Fibroblast of the aortic adventitia (primary cell): ENCODE measurements around the gene SLC38A10. TPM values are rescaled to one million over a fixed set of nuclear protein-coding genes. Genes with fewer than 3 reads are reported as not detected.

ENCODE experiments used
- DNase-seq: peaks from one replicate; pipeline ENCODE4 v3.0.0-alpha.2; 2010; ENCODE audit warnings: low read depth
- H3K4me3 ChIP-seq: 2 replicates; pipeline ENCODE4 v1.5.1; 2011; ENCODE audit warnings: low read depth, mild to moderate bottlenecking, control low read depth, low read length, moderate library complexity
- CTCF ChIP-seq: IDR thresholded peaks from 2 replicates; pipeline ENCODE4 v1.5.1; 2011; ENCODE audit warnings: mild to moderate bottlenecking, low read length, control low read depth, inconsistent platforms; ENCODE audit not compliant: insufficient read depth
- total RNA-seq: library from RNA; depleted of rRNA; stranded (reverse); fragments of >200 nt; gene quantifications from 2 replicates; pipeline ENCODE4 v1.2.3, GENCODE V29; 2012; ENCODE audit warnings: low replicate concordance

Gene SLC38A10
- total RNA-seq, 1 donor, result 49.5 TPM

- H3K4me3 ChIP-seq, result no peak overlapping the region
- TF ChIP-seq CTCF, result no peak
- no peak for DNase-seq
Observed at GRCh38 chr17:81330884-81331245, 35.8 kb upstream of the SLC38A10 start.

GRCh38 chr17:81329927-81330883 is 35.1 kb upstream of the SLC38A10 start:
- TF ChIP-seq CTCF, result no peak
- H3K4me3 ChIP-seq, result no peak overlapping the region
- DNase-seq, result no peak

GRCh38 chr17:81328978-81329926 is 34.1 kb upstream of the SLC38A10 start:
- no peak overlapping the region for H3K4me3 ChIP-seq
- no peak for TF ChIP-seq CTCF

GRCh38 chr17:81328489-81328888 is 33.4 kb upstream of the SLC38A10 start:
- no peak for DNase-seq
- H3K4me3 ChIP-seq, result no peak overlapping the region
- no peak for TF ChIP-seq CTCF

More at GRCh38 chr17:81328978-81329926, 34.1 kb upstream of the SLC38A10 start:
- DNase-seq, result peak; percentile 84

DNA sequence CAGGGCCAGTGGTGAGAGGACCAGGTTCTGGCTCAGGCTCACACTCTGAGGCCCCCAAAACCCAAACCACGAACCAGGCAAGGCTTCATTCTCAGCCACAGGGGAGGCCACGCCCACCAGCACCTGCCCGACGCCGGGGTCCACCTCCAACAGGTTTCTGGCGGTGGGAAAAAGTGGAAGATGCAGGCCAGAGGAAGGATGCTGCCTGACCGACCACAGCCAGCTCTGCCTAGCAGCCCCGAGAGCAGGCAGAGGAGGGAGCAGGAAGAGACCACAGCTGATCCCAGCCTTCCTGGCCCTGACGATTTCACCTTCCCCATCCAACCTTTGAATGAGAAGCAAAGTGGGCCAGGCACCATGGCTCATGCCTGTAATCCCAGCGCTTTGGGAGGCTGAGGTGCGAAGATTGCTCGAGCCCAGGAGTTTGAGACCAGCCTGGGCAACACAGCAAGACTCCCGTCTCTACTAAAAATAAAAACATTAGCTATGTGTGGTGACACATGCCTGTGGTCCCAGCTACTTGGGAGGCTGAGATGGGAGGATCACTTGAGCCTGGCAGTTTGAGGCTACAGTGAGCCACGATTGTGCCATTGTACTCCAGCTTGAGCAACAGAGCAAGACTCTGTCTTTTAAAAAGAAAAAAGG is 30.7 kb upstream of the SLC38A10 start:
- no peak for TF ChIP-seq CTCF
- DNase-seq, result no peak
- H3K4me3 ChIP-seq, result no peak overlapping the region
